Right cardiac atrium (tissue), 5 donors: ENCODE results near the gene ZFR2. TPM values are rescaled to one million over a fixed set of nuclear protein-coding genes. Genes with fewer than 3 reads are reported as not detected.
A peak's percentile ranks its signal among the peaks of the same experiment; 100 is the strongest.

ENCODE experiments used
- ATAC-seq, 2 donors: fragments of 200-7000 bp; cut with Tn5 transposase; one replicate each; pipeline versions ENCODE4 v1.8.0 to v1.9.1; 2020; ENCODE audit warnings: moderate library complexity in 2 of 2, mild to moderate bottlenecking in 1 of 2
- DNase-seq, 3 donors: peaks; one replicate each; pipeline ENCODE4 v3.0.0-alpha.2; 2020
- H3K27ac ChIP-seq: one replicate; pipeline ENCODE4 v1.5.1; 2013; ENCODE audit warnings: mild to moderate bottlenecking, low read length, control low read depth, moderate library complexity
- H3K27me3 ChIP-seq: one replicate; pipeline ENCODE4 v1.6.1; 2013; ENCODE audit not compliant: control insufficient read depth, insufficient read depth
- H3K4me1 ChIP-seq: one replicate; pipeline ENCODE4 v1.6.1; 2013; ENCODE audit warnings: low read length; ENCODE audit not compliant: control insufficient read depth, insufficient read depth
- H3K4me3 ChIP-seq: one replicate; pipeline ENCODE4 v1.5.1; 2013; ENCODE audit warnings: low read length, control low read depth
- H3K9me3 ChIP-seq: one replicate; pipeline ENCODE4 v1.6.1; 2013; ENCODE audit warnings: low read length; ENCODE audit not compliant: control insufficient read depth
- WGBS: extraction: QIAGEN DNeasy Blood & Tissue Kit; methylation state at CpG from one replicate; pipeline ENCODE4 v1.1.7; 2013; 5-methylcytosine and 5-hydroxymethylcytosine counted together
- intact Hi-C, 4 donors: fragments of 100-400 bp; cut with DNase I; formaldehyde crosslinking; loops; one replicate each; pipeline versions ENCODE4 v1.11.0 to v1.14.0; 2022 to 2023
- long read RNA-seq, 4 donors: library from polyadenylated mRNA; unstranded; transcript quantifications; one replicate each; pipeline ENCODE4 v2.0.0, GENCODE V29; 2020 to 2021
- polyA plus RNA-seq: library from polyadenylated mRNA; stranded (reverse); fragments of 200-250 nt; gene quantifications from one replicate; pipeline ENCODE4 v1.2.3, GENCODE V29; 2013
- total RNA-seq, 4 donors: library from RNA; stranded (reverse); fragmentation: NEBNext Ultra II Directional; extraction: Animal tissue kit (Norgen Biotek cat#: 25700); gene quantifications; one replicate each; pipeline ENCODE4 v1.2.1, GENCODE V29; 2021
- donor health status: healthy with polysubstance abuse.
- donor health status: DM: no; HTN: yes; CAD: no.
- donor health status: DM: no; HTN: no; CAD: no.
- donor health status: DM: no; HTN: yes; CAD: no; lungs with severe emphysema.
- donor health status: DM: yes; HTN: yes; CAD: no.

ZFR2 gene
- total RNA-seq: under 1 TPM; 0.36 to 0.85 (median 0.65) TPM
- 0.86 TPM for polyA plus RNA-seq
- long read RNA-seq, donor 1, partial matches to known transcripts: 0 of 2 reads
- long read RNA-seq, donor 1, other reads (novel, unspliced or antisense): 1 of 2 reads
- long read RNA-seq, donor 2: 0 reads
- long read RNA-seq, donor 3, partial matches to known transcripts: 0 of 1 reads
- long read RNA-seq, donor 3, other reads (novel, unspliced or antisense): 0 of 1 reads
- long read RNA-seq, donor 4: 0 reads

GRCh38 chr19:3868770-3869456, at the start of gene ZFR2:
TSS of gene ZFR2 (minus strand) at chr19:3869038. CDS start at chr19:3869017, 21 bp downstream.
- ATAC-seq: no peak
- no peaks in the 10 kb centered on the region for H3K4me1 ChIP-seq
- no peak within 1 kb of the TSS for H3K27ac ChIP-seq
- H3K4me3 ChIP-seq: peak within 1 kb of the TSS; percentile 4
- H3K27me3 ChIP-seq: no peaks in the 10 kb centered on the region
- peak in 1 of 3 donors; percentile 52 for DNase-seq
- WGBS: 8% methylated on average over 62 of the region's 62 CpGs
- no peaks in the 10 kb centered on the region for H3K9me3 ChIP-seq
- intact Hi-C loops: no loop called here

GRCh38 chr19:3916033-3916432, 47.2 kb upstream of the ZFR2 start:
- intact Hi-C loops: no loop called here
- no peaks in the 10 kb centered on the region for H3K27me3 ChIP-seq
- WGBS: 90% methylated on average over 5 of the region's 5 CpGs

GRCh38 chr19:3914199-3914598, 45.4 kb upstream of the ZFR2 start:
- ATAC-seq: no peak
- WGBS: 74% methylated on average over 9 of the region's 9 CpGs
- Histone ChIP-seq H3K4me3 (no peak overlapping the region), H3K27ac (no peak overlapping the region), H3K9me3 (no peaks in the 10 kb centered on the region), H3K4me1 (no peaks in the 10 kb centered on the region), H3K27me3 (no peaks in the 10 kb centered on the region)
- intact Hi-C loops: no loop called here
- DNase-seq: no peak

More at GRCh38 chr19:3916033-3916432, 47.2 kb upstream of the ZFR2 start:
- no peak for ATAC-seq
- H3K4me3 ChIP-seq: no peak overlapping the region
- no peaks in the 10 kb centered on the region for H3K9me3 ChIP-seq
- H3K4me1 ChIP-seq: no peaks in the 10 kb centered on the region
- DNase-seq: no peak
- no peak overlapping the region for H3K27ac ChIP-seq

- Histone ChIP-seq H3K27me3 (no peaks in the 10 kb centered on the region), H3K27ac (no peak overlapping the region), H3K4me1 (no peaks in the 10 kb centered on the region), H3K4me3 (no peak overlapping the region), H3K9me3 (no peaks in the 10 kb centered on the region)
- no peak for ATAC-seq
- no peak for DNase-seq
- WGBS: 97% methylated on average over 1 of the region's 1 CpG
- intact Hi-C loops: no loop called here
Observed at GRCh38 chr19:3910105-3910504, 41.3 kb upstream of the ZFR2 start.

GRCh38 chr19:3908266-3909054, 39.6 kb upstream of the ZFR2 start:
- Histone ChIP-seq H3K4me1 (no peaks in the 10 kb centered on the region), H3K4me3 (no peak overlapping the region), H3K27me3 (no peaks in the 10 kb centered on the region), H3K27ac (no peak overlapping the region), H3K9me3 (no peaks in the 10 kb centered on the region)
- DNase-seq (no peak), ATAC-seq (no peak)
- WGBS: 77% methylated on average over 14 of the region's 14 CpGs
- intact Hi-C loops: no loop called here

- intact Hi-C loops: no loop called here
- 85% methylated on average over 50 of the region's 50 CpGs for WGBS
- H3K9me3 ChIP-seq: no peaks in the 10 kb centered on the region
Observed at GRCh38 chr19:3907626-3908265, 38.9 kb upstream of the ZFR2 start.

GRCh38 chr19:3904233-3904632, 35.4 kb upstream of the ZFR2 start:
- ATAC-seq: no peak

More at GRCh38 chr19:3907626-3908265, 38.9 kb upstream of the ZFR2 start:
- DNase-seq (no peak), ATAC-seq (peak in 1 of 2 donors; percentile 38)
- Histone ChIP-seq H3K27me3 (no peaks in the 10 kb centered on the region), H3K27ac (no peak overlapping the region), H3K4me3 (no peak overlapping the region), H3K4me1 (no peaks in the 10 kb centered on the region)

GRCh38 chr19:3902317-3902973, 33.6 kb upstream of the ZFR2 start:
- intact Hi-C loops: no loop called here
- ATAC-seq (no peak), DNase-seq (no peak)
- no peak overlapping the region for H3K4me3 ChIP-seq
- peaks cover 2% of the 10 kb centered on the region for H3K9me3 ChIP-seq
- no peaks in the 10 kb centered on the region for H3K4me1 ChIP-seq
- H3K27ac ChIP-seq: no peak overlapping the region
- 71% methylated on average over 15 of the region's 15 CpGs for WGBS
- H3K27me3 ChIP-seq: no peaks in the 10 kb centered on the region

More at GRCh38 chr19:3904233-3904632, 35.4 kb upstream of the ZFR2 start:
- Histone ChIP-seq H3K27ac (no peak overlapping the region), H3K4me3 (no peak overlapping the region), H3K9me3 (no peaks in the 10 kb centered on the region), H3K4me1 (no peaks in the 10 kb centered on the region), H3K27me3 (no peaks in the 10 kb centered on the region)
- WGBS: 91% methylated on average over 8 of the region's 8 CpGs
- no peak for DNase-seq
- intact Hi-C loops: no loop called here

- ATAC-seq (no peak), DNase-seq (no peak)
- intact Hi-C loops: no loop called here
- Histone ChIP-seq H3K4me1 (no peaks in the 10 kb centered on the region), H3K27ac (no peak overlapping the region), H3K27me3 (no peaks in the 10 kb centered on the region), H3K4me3 (no peak overlapping the region), H3K9me3 (peaks cover 2% of the 10 kb centered on the region)
- WGBS: 80% methylated on average over 18 of the region's 18 CpGs
Observed at GRCh38 chr19:3899531-3900294, 30.9 kb upstream of the ZFR2 start.

- no peaks in the 10 kb centered on the region for H3K27me3 ChIP-seq
- DNase-seq (no peak), ATAC-seq (no peak)
- no peak overlapping the region for H3K4me3 ChIP-seq
- H3K4me1 ChIP-seq: no peaks in the 10 kb centered on the region
- intact Hi-C loops: no loop called here
- H3K27ac ChIP-seq: no peak overlapping the region
- peaks cover 2% of the 10 kb centered on the region for H3K9me3 ChIP-seq
- 94% methylated on average over 3 of the region's 3 CpGs for WGBS
Observed at GRCh38 chr19:3898426-3898825, 29.6 kb upstream of the ZFR2 start.
